Measurements from ENCODE around the gene AK4.

Gene AK4

DNA sequence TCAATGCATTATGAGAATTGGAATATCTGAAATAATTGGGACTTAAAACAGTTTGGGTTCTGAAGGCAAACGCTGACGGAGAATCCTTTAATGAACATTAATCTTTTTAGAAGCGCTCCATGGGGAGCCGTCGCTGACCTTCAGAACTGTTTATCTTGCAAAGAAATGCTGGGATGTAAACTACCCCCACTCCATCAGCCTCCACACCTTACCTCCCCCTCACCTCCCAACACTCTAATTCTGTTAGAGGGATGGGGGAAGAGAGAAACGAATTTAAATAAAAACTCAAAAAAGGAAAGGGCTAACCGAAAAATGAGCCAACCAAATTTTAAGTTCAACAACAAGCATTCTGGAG is 117.3 kb downstream of the AK4 start:
- in situ Hi-C loops (cut with MboI; ENCODE audit: low sequenced_read_pairs) = no loop called here

DNA sequence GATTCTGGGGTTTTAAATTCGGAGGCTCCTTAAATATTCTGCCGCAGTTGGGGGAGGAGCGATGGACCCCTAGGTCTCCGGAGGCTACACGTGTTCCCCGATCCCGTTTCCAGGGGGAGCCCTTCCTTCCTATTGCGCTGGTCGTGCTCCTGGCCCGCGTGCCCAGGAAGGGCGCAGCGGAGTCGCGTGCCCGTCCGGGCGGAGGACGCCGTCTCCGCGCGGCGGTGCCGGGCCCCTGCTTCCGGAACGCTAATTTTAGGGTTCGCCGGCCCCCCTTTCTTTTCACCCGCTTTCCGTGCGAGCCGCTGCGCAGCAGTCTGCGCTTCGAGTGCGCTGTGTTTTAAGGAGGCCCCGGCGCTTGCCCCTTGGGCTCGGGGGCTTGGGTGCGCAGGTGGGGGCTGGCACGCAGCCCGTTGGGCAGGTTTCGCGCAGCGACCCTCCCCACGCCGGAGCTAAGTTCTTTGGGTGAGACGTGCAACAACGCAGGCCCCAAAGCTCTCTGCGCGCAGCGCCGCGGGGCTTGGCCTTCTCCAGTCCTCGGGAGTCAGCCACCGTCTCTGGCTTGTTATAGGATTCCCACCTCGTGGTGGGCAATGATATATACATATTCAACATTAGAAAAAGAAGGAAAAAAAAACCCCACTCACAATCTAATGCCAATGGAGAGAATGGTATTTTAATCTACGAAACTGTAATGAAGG is 117.8 kb downstream of the AK4 start:
- in situ Hi-C loops (cut with MboI; ENCODE audit: low sequenced_read_pairs) = no loop called here

DNA sequence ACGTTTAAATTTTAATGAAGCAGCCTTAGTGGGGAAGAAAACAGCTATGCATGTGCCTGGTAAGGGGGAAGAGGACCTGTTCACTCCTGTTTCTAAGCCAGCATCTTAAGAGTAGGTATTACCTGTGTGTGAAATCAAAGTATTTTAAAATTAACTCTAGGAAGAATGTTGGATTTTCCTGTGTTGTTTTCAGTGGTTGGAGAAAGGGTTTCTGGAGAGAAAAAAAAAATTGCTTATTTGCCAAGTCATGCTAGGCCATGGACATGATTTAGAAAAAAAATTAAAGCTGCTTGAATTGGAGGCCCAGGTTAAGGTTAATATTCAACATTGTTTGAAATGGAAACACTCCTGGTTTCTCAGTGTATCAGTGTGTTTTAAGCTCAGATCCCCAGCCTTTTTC is 118.5 kb downstream of the AK4 start:
- in situ Hi-C loops (cut with MboI; ENCODE audit: low sequenced_read_pairs) = no loop called here

DNA sequence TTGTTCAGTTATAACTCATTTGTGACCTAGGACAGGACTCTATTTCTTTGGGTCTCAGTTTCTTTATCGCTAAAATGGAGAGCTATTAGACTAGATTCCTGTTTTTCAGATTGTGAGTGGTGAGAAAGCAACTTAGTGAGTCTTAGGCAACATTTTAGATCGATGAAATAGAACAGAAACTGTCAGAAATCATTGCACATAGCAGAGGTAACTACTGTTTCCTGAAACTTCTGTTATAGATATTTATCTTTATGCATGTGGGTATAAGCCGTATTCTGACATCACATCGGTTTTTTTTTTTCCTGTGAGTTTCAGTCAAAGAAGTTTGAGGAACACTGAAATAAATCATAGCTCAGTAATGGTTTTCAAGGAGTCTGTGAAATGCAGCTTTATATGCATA is 119.3 kb downstream of the AK4 start:
- in situ Hi-C loops (cut with MboI; ENCODE audit: low sequenced_read_pairs) = no loop called here

DNA sequence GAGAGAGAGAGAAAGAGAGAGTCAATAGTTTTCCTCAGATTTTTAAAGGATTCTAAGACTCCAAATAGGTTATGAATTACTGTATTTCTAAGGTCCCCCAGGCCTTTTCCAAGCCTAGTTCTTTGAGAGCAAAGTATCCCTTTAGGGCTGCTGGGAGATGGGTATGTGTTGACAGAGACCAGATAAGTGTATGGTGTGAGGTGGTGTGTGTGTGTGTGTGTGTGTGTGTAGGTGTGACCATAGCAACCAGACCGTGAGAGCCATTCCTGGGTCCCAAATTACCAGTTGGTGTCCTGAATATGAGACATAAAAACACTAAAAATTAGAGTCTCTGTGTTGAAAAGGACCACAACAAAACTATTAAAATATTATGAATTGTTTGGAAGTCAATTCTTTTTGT is 119.7 kb downstream of the AK4 start:
- in situ Hi-C loops (cut with MboI; ENCODE audit: low sequenced_read_pairs) = no loop called here

DNA sequence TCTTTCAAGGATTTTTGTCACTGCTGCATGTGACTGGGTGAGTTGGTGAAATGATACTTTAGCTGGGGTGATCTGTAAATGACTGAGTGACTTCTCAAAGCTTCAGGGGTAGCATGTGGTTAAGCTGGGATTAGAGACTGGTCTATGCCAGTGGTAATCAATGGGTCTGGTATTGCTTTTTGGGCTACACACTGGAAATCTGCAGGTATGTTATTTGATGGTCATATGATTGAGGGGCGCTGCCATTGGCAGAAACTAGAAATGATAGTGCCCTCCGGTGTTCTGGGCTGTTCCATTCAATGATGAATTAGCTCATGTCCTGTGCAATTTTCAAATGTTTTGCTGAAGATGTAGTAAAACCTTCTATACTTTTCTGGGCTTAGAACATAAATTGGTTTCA is 121.6 kb downstream of the AK4 start:
- in situ Hi-C loops (cut with MboI; ENCODE audit: low sequenced_read_pairs) = no loop called here

DNA sequence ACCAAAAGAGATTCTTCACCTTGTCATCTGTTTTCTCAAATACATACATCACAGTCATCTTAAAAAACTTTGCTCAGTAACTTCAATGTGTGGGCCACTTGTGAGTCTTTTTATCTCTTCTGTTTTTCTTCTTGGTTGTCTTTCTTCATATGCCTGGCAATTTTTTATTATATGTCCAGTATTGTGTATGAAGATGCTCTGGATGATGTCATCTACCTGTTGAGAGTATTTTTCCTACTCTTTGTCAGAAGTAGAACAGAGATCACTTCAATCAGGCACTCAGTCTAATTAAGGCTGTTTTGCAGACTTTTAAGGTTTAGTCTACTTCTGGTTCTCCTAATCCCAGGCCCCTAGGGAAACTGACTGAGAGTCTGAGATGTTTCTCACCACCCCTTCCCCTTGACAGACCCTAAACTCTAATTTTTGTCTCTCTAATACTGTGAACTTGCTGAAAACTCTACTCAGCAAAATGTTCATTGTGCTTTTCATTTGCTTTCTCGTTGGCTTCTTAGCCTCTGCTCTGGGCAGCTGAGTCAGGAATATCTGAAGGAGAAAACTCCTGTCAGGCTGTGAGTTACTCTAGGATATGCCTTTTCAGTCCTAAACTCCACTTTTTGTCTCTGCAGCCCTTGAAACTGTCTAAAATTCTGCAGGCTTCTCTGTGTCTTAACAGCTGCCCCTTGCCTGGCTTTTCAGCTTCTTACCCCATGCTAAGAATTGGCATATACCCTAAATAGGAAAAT is 128.4 kb downstream of the AK4 start:
- in situ Hi-C loops (cut with MboI; ENCODE audit: low sequenced_read_pairs) = no loop called here

DNA sequence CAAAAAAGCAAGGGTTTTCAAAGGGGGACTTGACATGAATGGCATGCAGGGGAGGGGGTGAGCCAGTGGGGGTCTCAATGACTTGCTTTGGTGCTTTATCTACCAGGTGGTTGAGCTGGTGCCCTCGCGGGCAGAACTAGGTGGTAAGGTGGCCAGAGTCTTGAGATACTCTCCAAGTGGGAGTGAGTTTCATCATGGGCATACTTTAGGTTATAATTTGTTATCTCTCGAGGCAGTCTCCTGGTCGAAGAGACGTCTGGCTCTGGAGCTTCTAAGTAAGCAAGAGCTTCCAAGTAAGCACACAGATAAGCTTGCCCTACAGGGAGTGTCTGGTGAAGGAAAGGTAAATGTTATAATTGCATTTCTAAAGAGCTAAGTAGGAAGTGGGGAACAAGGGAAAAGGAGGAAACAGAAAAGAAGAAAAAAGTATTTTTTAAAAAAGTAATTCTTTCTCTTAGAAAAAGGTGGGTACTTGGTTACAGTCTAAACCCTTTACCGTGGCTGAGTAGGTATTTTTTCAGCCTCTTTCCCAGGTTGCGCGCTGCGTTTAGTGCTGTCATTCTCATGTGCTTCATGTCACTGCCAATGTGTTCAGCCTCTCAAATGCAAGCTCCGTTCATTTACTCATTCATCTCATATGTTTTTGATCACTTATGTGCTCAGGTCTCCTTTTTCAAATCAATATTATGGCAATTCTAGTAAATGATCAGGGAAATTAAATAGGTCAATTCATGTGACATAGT is 129.8 kb downstream of the AK4 start:
- in situ Hi-C loops (cut with MboI; ENCODE audit: low sequenced_read_pairs) = no loop called here

DNA sequence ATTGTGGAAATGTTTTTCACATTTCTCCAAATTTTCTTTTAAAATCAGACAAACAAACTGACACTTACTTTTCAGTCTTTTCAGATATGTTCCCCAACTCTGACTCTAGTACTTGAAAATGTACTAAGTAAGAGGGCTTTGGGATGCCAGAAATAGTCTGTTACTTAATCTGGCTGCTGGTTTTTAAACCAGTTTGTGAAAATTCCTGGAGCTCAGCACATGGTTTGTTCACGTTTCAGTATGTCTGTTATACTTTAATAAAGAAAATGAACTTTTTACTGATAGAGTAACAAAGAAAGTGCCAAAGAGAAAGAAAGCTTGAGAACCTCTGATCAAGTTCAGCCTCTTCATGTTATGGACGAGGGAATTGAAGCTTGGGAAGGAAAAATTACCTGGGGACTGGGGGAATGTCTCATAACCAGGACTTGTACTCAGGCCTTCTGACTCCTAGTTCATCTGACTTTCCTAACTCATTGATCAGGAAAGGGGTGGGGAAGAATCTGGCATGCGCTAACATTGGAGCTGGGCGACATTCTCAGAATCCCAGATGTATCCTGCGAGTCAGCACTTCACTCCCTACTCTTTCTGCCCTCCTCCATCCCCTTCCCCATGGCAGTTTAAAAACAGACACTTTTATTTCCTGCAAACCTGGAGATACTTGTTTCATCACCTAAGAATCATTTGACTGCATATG is 130.5 kb downstream of the AK4 start:
- in situ Hi-C loops (cut with MboI; ENCODE audit: low sequenced_read_pairs) = no loop called here

DNA sequence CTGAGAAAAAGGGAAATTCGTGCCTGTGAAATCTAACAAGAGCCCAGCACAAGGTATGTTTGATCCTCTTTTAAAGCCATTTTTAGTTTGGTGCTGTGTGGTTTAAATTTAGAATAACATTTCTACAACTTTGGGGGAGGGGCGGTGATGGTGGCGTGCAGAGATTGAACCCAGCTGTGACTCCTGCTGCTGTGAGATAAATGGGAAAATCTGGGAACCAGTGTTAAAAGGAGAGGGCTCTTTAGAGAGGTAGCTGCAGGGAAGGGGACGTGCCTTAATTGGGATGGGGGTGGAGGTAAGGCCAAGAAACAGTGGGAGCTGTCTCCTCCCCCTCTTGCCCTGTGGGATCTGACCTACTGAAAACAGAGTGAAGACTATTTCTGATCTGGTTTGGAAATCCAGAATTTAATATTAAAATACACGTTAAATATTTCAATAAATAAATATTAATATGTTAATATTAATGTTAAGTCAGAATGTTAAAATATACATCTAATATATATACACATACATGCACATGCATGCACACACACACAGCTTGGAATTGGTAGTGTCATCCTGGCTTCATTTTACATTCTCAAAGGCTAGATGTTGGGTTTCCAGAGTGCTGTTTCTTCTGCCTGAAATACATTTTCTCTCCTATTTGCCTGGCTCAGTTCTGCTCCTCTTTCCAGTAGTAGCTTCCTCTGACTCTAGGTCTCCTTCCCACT is 131.2 kb downstream of the AK4 start:
- in situ Hi-C loops (cut with MboI; ENCODE audit: low sequenced_read_pairs) = no loop called here
